ENCODE results near the gene TSPYL1. TPM values are rescaled to one million over a fixed set of nuclear protein-coding genes. Genes with fewer than 3 reads are reported as not detected.

TSPYL1 gene
- total and polyA plus RNA-seq, 4 donors, result 30.8 to 78.0 (median 54.7) TPM

Other genes with a start within 250 kb of the TSPYL1 start
- gene FRK, start 219.0 kb downstream of the TSPYL1 start, total RNA-seq, result 10 to 100 TPM in 1 of 2 donors, 1 to 10 TPM in 1; 9.3 to 18.3 TPM
- 1 to 10 TPM; 1.8 to 2.8 TPM for gene FRK, start 219.0 kb downstream of the TSPYL1 start, polyA plus RNA-seq
- gene NT5DC1, start 179.1 kb downstream of the TSPYL1 start, total RNA-seq, result 10 to 100 TPM; 42.9 to 47.5 TPM
- gene NT5DC1, start 179.1 kb downstream of the TSPYL1 start, polyA plus RNA-seq, result 10 to 100 TPM; 17.0 to 33.2 TPM
- gene COL10A1, start 153.8 kb downstream of the TSPYL1 start, total RNA-seq, result under 1 TPM in 1 of 2 donors, not detected in 1; 0.99 TPM
- not detected for gene COL10A1, start 153.8 kb downstream of the TSPYL1 start, polyA plus RNA-seq
- gene TSPYL4, start 25.9 kb downstream of the TSPYL1 start, total RNA-seq, result 10 to 100 TPM; 15.7 to 18.4 TPM
- 10 to 100 TPM; 10.5 to 19.1 TPM for gene TSPYL4, start 25.9 kb downstream of the TSPYL1 start, polyA plus RNA-seq
- 10 to 100 TPM; 49.8 to 96.7 TPM for gene DSE, start 91.0 kb upstream of the TSPYL1 start, total RNA-seq
- 10 to 100 TPM in 1 of 2 donors, 1 to 10 TPM in 1; 8.5 to 15.9 TPM for gene DSE, start 91.0 kb upstream of the TSPYL1 start, polyA plus RNA-seq
- 1 to 10 TPM; 1.8 to 5.7 TPM for gene CALHM6, start 181.4 kb upstream of the TSPYL1 start, total RNA-seq
- 10 to 100 TPM in 1 of 2 donors, under 1 TPM in 1; 0.82 to 18.7 TPM for gene CALHM6, start 181.4 kb upstream of the TSPYL1 start, polyA plus RNA-seq
- 10 to 100 TPM; 11.5 to 15.4 TPM for gene CALHM5, start 231.7 kb upstream of the TSPYL1 start, total RNA-seq
- 1 to 10 TPM; 4.0 to 8.0 TPM for gene CALHM5, start 231.7 kb upstream of the TSPYL1 start, polyA plus RNA-seq

Data from aorta (tissue), 4 donors.